ENCODE results near the gene NPTXR.

- no peak for TF ChIP-seq POLR2AphosphoS5 (IDR thresholded peaks at IDR 0.05)
- TF ChIP-seq CTCF (IDR thresholded peaks at IDR 0.05) = no peak
Measured at GRCh38 chr22:38858492-38858891, 14.7 kb upstream of the NPTXR start.
